Measurements from ENCODE around the gene NCS1.

GRCh38 chr9:130201399-130201873 lies 29.2 kb downstream of the NCS1 start:
- TF ChIP-seq CTCF (IDR thresholded peaks at IDR 0.05 in 2 of 3, conservative IDR thresholded peaks at IDR 0.05 in 1 of 3; ENCODE audit: borderline replicate concordance in 1 of 3, insufficient read depth in 1 of 3, low read depth in 2 of 3, low read length in 2 of 3) (no peak), TCF7L2 (IDR thresholded peaks at IDR 0.05; ENCODE audit: borderline replicate concordance, extremely low read depth, insufficient read depth, insufficient read length) (no peak), EZH2phosphoT487 (IDR thresholded peaks at IDR 0.05; ENCODE audit: borderline replicate concordance) (no peak), POLR2AphosphoS5 (IDR thresholded peaks at IDR 0.05; ENCODE audit: low read depth, low read length) (no peak), RAD21 (IDR thresholded peaks at IDR 0.05; ENCODE audit: low read depth) (no peak), JUND (IDR thresholded peaks at IDR 0.05) (no peak), POLR2A (IDR thresholded peaks at IDR 0.05; ENCODE audit: borderline replicate concordance, extremely low read depth, insufficient read depth, insufficient read length) (no peak), EZH2 (IDR thresholded peaks at IDR 0.05) (no peak), SRF (IDR thresholded peaks at IDR 0.05; ENCODE audit: low read depth) (no peak), ELF1 (IDR thresholded peaks at IDR 0.05; ENCODE audit: borderline replicate concordance, low read depth) (no peak), SP1 (IDR thresholded peaks at IDR 0.05; ENCODE audit: low read depth) (no peak), YY1 (IDR thresholded peaks at IDR 0.05; ENCODE audit: extremely low read depth, insufficient replicate concordance, low read depth, low read length) (no peak)
